Measurements from ENCODE around the gene LONP2. TPM values are rescaled to one million over a fixed set of nuclear protein-coding genes. Genes with fewer than 3 reads are reported as not detected.

LONP2 gene
- total and polyA plus RNA-seq, 2 of the 13 experiments (the other 11 are each of a cell fraction or from before 2014, with no cell fraction given): 39.2 to 63.3 TPM

DNA sequence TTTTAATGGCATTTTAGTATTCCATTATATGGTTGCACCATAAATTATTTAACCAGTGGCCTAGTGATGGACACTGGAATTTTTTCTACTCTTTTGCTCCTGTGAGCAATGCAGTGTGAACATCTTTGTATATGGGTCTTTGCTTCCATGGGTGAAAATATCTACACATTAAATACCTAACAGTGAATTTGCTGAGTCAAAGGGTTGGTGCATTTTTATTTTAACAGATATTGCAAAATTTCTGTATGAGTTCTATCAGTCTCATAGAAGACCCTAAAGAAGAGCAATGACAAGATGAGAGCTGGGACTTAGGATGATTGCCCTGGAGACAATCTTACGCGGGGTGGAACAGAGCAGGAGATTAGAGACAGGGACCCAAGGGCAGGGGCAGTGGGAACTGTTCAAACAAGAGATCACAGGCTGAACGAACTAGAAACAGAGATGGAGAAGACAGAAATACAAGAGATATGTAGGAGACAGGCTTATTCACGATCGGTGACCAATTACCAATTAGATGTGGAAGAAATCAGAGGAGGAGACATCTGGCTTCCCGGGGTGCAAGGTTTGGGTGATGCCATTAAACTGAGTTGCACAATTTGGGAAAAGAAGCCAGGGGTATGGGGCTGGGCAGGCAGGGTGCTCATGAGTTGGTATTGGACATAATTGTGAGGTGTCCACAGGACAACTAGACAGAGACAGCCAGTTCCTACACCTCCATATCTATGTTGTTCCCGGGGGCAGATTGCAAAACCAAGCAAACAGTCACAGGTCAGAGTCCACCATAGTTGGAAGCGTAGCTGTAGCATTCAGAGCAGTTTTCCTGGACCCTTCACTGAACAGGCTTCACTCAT is 39.9 kb upstream of the LONP2 start (continued):
- TF ChIP-seq, protein P1, sequence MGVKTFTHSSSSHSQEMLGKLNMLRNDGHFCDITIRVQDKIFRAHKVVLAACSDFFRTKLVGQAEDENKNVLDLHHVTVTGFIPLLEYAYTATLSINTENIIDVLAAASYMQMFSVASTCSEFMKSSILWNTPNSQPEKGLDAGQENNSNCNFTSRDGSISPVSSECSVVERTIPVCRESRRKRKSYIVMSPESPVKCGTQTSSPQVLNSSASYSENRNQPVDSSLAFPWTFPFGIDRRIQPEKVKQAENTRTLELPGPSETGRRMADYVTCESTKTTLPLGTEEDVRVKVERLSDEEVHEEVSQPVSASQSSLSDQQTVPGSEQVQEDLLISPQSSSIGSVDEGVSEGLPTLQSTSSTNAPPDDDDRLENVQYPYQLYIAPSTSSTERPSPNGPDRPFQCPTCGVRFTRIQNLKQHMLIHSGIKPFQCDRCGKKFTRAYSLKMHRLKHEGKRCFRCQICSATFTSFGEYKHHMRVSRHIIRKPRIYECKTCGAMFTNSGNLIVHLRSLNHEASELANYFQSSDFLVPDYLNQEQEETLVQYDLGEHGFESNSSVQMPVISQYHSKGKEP (CRISPR knock-in tag; IDR thresholded peaks at IDR 0.05): no peak
- no peak; the same call in 1 of the 2 replicates for TF ChIP-seq FOSL1 (CRISPR knock-in tag; IDR thresholded peaks at IDR 0.05; ENCODE audit: borderline replicate concordance)
- no peak for TF ChIP-seq ZNF263 (CRISPR knock-in tag; IDR thresholded peaks at IDR 0.05)
- TF ChIP-seq, protein P2, sequence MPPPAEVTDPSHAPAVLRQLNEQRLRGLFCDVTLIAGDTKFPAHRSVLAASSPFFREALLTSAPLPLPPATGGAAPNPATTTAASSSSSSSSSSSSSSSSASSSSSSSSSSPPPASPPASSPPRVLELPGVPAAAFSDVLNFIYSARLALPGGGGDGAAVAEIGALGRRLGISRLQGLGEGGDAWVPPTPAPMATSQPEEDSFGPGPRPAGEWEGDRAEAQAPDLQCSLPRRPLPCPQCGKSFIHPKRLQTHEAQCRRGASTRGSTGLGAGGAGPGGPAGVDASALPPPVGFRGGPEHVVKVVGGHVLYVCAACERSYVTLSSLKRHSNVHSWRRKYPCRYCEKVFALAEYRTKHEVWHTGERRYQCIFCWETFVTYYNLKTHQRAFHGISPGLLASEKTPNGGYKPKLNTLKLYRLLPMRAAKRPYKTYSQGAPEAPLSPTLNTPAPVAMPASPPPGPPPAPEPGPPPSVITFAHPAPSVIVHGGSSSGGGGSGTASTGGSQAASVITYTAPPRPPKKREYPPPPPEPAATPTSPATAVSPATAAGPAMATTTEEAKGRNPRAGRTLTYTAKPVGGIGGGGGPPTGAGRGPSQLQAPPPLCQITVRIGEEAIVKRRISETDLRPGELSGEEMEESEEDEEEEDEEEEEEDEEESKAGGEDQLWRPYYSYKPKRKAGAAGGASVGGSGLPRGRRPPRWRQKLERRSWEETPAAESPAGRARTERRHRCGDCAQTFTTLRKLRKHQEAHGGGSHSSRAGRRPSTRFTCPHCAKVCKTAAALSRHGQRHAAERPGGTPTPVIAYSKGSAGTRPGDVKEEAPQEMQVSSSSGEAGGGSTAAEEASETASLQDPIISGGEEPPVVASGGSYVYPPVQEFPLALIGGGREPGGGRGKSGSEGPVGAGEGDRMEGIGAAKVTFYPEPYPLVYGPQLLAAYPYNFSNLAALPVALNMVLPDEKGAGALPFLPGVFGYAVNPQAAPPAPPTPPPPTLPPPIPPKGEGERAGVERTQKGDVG (CRISPR knock-in tag; IDR thresholded peaks at IDR 0.05; ENCODE audit: borderline replicate concordance): peak; percentile 72; the same call in 1 of the 2 replicates
- TF ChIP-seq, protein P3, sequence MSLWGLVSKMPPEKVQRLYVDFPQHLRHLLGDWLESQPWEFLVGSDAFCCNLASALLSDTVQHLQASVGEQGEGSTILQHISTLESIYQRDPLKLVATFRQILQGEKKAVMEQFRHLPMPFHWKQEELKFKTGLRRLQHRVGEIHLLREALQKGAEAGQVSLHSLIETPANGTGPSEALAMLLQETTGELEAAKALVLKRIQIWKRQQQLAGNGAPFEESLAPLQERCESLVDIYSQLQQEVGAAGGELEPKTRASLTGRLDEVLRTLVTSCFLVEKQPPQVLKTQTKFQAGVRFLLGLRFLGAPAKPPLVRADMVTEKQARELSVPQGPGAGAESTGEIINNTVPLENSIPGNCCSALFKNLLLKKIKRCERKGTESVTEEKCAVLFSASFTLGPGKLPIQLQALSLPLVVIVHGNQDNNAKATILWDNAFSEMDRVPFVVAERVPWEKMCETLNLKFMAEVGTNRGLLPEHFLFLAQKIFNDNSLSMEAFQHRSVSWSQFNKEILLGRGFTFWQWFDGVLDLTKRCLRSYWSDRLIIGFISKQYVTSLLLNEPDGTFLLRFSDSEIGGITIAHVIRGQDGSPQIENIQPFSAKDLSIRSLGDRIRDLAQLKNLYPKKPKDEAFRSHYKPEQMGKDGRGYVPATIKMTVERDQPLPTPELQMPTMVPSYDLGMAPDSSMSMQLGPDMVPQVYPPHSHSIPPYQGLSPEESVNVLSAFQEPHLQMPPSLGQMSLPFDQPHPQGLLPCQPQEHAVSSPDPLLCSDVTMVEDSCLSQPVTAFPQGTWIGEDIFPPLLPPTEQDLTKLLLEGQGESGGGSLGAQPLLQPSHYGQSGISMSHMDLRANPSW (CRISPR knock-in tag; IDR thresholded peaks at IDR 0.05; ENCODE audit: borderline replicate concordance): no peak
- TF ChIP-seq MAFK (conservative IDR thresholded peaks at IDR 0.05 in 1 of 2, IDR thresholded peaks at IDR 0.05 in 1 of 2; ENCODE audit: low read length in 2 of 2): peak; percentile 60 to 76
- TF ChIP-seq, protein P4, sequence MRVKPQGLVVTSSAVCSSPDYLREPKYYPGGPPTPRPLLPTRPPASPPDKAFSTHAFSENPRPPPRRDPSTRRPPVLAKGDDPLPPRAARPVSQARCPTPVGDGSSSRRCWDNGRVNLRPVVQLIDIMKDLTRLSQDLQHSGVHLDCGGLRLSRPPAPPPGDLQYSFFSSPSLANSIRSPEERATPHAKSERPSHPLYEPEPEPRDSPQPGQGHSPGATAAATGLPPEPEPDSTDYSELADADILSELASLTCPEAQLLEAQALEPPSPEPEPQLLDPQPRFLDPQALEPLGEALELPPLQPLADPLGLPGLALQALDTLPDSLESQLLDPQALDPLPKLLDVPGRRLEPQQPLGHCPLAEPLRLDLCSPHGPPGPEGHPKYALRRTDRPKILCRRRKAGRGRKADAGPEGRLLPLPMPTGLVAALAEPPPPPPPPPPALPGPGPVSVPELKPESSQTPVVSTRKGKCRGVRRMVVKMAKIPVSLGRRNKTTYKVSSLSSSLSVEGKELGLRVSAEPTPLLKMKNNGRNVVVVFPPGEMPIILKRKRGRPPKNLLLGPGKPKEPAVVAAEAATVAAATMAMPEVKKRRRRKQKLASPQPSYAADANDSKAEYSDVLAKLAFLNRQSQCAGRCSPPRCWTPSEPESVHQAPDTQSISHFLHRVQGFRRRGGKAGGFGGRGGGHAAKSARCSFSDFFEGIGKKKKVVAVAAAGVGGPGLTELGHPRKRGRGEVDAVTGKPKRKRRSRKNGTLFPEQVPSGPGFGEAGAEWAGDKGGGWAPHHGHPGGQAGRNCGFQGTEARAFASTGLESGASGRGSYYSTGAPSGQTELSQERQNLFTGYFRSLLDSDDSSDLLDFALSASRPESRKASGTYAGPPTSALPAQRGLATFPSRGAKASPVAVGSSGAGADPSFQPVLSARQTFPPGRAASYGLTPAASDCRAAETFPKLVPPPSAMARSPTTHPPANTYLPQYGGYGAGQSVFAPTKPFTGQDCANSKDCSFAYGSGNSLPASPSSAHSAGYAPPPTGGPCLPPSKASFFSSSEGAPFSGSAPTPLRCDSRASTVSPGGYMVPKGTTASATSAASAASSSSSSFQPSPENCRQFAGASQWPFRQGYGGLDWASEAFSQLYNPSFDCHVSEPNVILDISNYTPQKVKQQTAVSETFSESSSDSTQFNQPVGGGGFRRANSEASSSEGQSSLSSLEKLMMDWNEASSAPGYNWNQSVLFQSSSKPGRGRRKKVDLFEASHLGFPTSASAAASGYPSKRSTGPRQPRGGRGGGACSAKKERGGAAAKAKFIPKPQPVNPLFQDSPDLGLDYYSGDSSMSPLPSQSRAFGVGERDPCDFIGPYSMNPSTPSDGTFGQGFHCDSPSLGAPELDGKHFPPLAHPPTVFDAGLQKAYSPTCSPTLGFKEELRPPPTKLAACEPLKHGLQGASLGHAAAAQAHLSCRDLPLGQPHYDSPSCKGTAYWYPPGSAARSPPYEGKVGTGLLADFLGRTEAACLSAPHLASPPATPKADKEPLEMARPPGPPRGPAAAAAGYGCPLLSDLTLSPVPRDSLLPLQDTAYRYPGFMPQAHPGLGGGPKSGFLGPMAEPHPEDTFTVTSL (CRISPR knock-in tag; IDR thresholded peaks at IDR 0.05; ENCODE audit: borderline replicate concordance): peak; percentile 100
- TF ChIP-seq, protein P5, sequence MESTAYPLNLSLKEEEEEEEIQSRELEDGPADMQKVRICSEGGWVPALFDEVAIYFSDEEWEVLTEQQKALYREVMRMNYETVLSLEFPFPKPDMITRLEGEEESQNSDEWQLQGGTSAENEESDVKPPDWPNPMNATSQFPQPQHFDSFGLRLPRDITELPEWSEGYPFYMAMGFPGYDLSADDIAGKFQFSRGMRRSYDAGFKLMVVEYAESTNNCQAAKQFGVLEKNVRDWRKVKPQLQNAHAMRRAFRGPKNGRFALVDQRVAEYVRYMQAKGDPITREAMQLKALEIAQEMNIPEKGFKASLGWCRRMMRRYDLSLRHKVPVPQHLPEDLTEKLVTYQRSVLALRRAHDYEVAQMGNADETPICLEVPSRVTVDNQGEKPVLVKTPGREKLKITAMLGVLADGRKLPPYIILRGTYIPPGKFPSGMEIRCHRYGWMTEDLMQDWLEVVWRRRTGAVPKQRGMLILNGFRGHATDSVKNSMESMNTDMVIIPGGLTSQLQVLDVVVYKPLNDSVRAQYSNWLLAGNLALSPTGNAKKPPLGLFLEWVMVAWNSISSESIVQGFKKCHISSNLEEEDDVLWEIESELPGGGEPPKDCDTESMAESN (CRISPR knock-in tag; conservative IDR thresholded peaks at IDR 0.05): peak; percentile 89
- TF ChIP-seq ZNF460 (CRISPR knock-in tag; IDR thresholded peaks at IDR 0.05; ENCODE audit: borderline replicate concordance): peak; percentile 30; the same call in 1 of the 2 replicates
